SIG-M5 treated with dmso at 0.1 percent for 504 hours (cell line): ENCODE data around the gene HMCN1.

Source experiments
- DNase-seq: peaks from one replicate; lab custom pipeline; 2025; ENCODE audit not compliant: unreplicated experiment; lab: John Stamatoyannopoulos, UW

The HMCN1 gene

GRCh38 chr1:185957441-185958363 lies 223.5 kb downstream of the HMCN1 start:
- no peak for DNase-seq

GRCh38 chr1:185960422-185961321 lies 226.5 kb downstream of the HMCN1 start:
- no peak for DNase-seq

GRCh38 chr1:185961664-185962063 lies 227.5 kb downstream of the HMCN1 start:
- DNase-seq, result no peak

GRCh38 chr1:185964946-185965345 lies 230.8 kb downstream of the HMCN1 start:
- no peak for DNase-seq

GRCh38 chr1:185965870-185966269 lies 231.7 kb downstream of the HMCN1 start:
- DNase-seq, result no peak

GRCh38 chr1:185966471-185966870 lies 232.3 kb downstream of the HMCN1 start:
- DNase-seq, result no peak

- DNase-seq, result no peak
Observed at GRCh38 chr1:185969028-185969427, 234.8 kb downstream of the HMCN1 start.

- DNase-seq, result no peak
Observed at GRCh38 chr1:185969524-185969991, 235.4 kb downstream of the HMCN1 start.

- DNase-seq, result no peak
Observed at GRCh38 chr1:185971688-185972087, 237.5 kb downstream of the HMCN1 start.

GRCh38 chr1:185972096-185972850 lies 238.1 kb downstream of the HMCN1 start:
- DNase-seq, result no peak

GRCh38 chr1:185973645-185974044 lies 239.5 kb downstream of the HMCN1 start:
- DNase-seq, result no peak

- no peak for DNase-seq
Observed at GRCh38 chr1:185974367-185975170, 240.4 kb downstream of the HMCN1 start.

- no peak for DNase-seq
Observed at GRCh38 chr1:185980891-185981290, 246.7 kb downstream of the HMCN1 start.

GRCh38 chr1:185984113-185984836 lies 250.1 kb downstream of the HMCN1 start:
- no peak for DNase-seq

- no peak for DNase-seq
Observed at GRCh38 chr1:185987611-185988321, 253.6 kb downstream of the HMCN1 start.

- no peak for DNase-seq
Observed at GRCh38 chr1:185990565-185990964, 256.4 kb downstream of the HMCN1 start.

GRCh38 chr1:185991266-185991665 lies 257.1 kb downstream of the HMCN1 start:
- DNase-seq, result no peak

GRCh38 chr1:185996211-185996610 lies 262.0 kb downstream of the HMCN1 start:
- DNase-seq, result no peak

- DNase-seq, result no peak
Observed at GRCh38 chr1:185998391-185998790, 264.2 kb downstream of the HMCN1 start.
